ENCODE measurements around the gene NKPD1. TPM values are rescaled to one million over a fixed set of nuclear protein-coding genes. Genes with fewer than 3 reads are reported as not detected.

The NKPD1 gene
- total and polyA plus RNA-seq, 2 experiments from 2014 or later: 0.24 to 1.3 TPM

GRCh38 chr19:45125975-45126493 lies 34.7 kb downstream of the NKPD1 start:
- Mint-ChIP-seq H3K9me3 (no peaks in the 10 kb centered on the region), H3K27ac (no peak overlapping the region; the same call in 1 of the 2 replicates), H3K27me3 (ENCODE audit: insufficient read depth, low read depth, poor library complexity) (peaks cover 6% of the 10 kb centered on the region), H3K4me3 (no peak overlapping the region), H3K36me3 (ENCODE audit: low read depth) (no peaks in the 10 kb centered on the region), H3K4me1 (peaks cover 14% of the 10 kb centered on the region; the same call in 2 of the 3 replicates)
- H3K27ac ChIP-seq (ENCODE audit: low read depth): no peak overlapping the region
- peaks cover 55% of the 10 kb centered on the region for H3K79me2 ChIP-seq (replicated peaks; ENCODE audit: insufficient read depth)
- no peak overlapping the region for H2AFZ ChIP-seq
- 0 out of 2 replicates have a peak, but pooled peaks cover 2% of the 10 kb centered on the region for H3K4me1 ChIP-seq (ENCODE audit: insufficient read depth)
- H3K36me3 ChIP-seq (ENCODE audit: insufficient read depth): no peaks in the 10 kb centered on the region
- no peak for TF ChIP-seq EZH2phosphoT487 (IDR thresholded peaks at IDR 0.05; ENCODE audit: unreplicated experiment)
- no peak for TF ChIP-seq ETS1 (IDR thresholded peaks at IDR 0.05)
- TF ChIP-seq CREB1 (CRISPR knock-in tag; IDR thresholded peaks at IDR 0.05; ENCODE audit: low read depth): 0 out of 2 replicates have a peak, but pooled peaks have one; percentile 17
- no peak for TF ChIP-seq ZNF462 (CRISPR knock-in tag; IDR thresholded peaks at IDR 0.05)
- TF ChIP-seq REST (IDR thresholded peaks at IDR 0.05; ENCODE audit: unreplicated experiment): no peak
- no peak for TF ChIP-seq ZNF331 (CRISPR knock-in tag; IDR thresholded peaks at IDR 0.05; ENCODE audit: low read depth)
- TF ChIP-seq POLR2AphosphoS5 (IDR thresholded peaks at IDR 0.05; ENCODE audit: low read depth): no peak
- TF ChIP-seq EZH2 (IDR thresholded peaks at IDR 0.05; ENCODE audit: low read depth, unreplicated experiment): no peak
- TF ChIP-seq JUNB (IDR thresholded peaks at IDR 0.05; ENCODE audit: unreplicated experiment): no peak
- peak; percentile 76 to 97 for TF ChIP-seq CTCF (conservative IDR thresholded peaks at IDR 0.05; ENCODE audit: low read depth in 2 of 2)
- TF ChIP-seq STAT1 (IDR thresholded peaks at IDR 0.05; ENCODE audit: unreplicated experiment): no peak
- no peak for TF ChIP-seq ZNF114 (CRISPR knock-in tag; IDR thresholded peaks at IDR 0.05)
- no peak for TF ChIP-seq NANOG (IDR thresholded peaks at IDR 0.05; ENCODE audit: borderline replicate concordance)
- H3K27me3 ChIP-seq (ENCODE audit: insufficient read depth): no peaks in the 10 kb centered on the region
- ATAC-seq (peak; percentile 93), DNase-seq (ENCODE audit: low spot score) (peak; percentile 94)
- no peak overlapping the region for H3K4me3 ChIP-seq
- H3K4me2 ChIP-seq: no peak overlapping the region
- peaks cover 44% of the 10 kb centered on the region for H4K20me1 ChIP-seq (replicated peaks; ENCODE audit: insufficient read depth)
- no peaks in the 10 kb centered on the region for H3K9me2 ChIP-seq (ENCODE audit: insufficient read depth)
- H3F3A ChIP-seq (replicated peaks; ENCODE audit: low read depth): 0 out of 2 replicates have a peak, but pooled peaks cover 2% of the 10 kb centered on the region
